GM23338 (cell line): ENCODE data around the gene LY86.

Experiments
- CREB1 ChIP-seq: fragments of 250-450 bp; sonication (Bioruptor Pico); IDR thresholded peaks from 2 replicates; pipeline ENCODE4 v1.5.0; 2020; ENCODE audit warnings: low read depth, mild to moderate bottlenecking, moderate library complexity
- EZH2 ChIP-seq: fragments of 200-600 bp; sonication (generic); IDR thresholded peaks from one replicate; pipeline ENCODE4 v1.8.0; 2017; ENCODE audit warnings: antibody characterized with exemption, mild to moderate bottlenecking, low read depth; ENCODE audit not compliant: unreplicated experiment
- EZH2phosphoT487 ChIP-seq: fragments of 200-600 bp; sonication (generic); IDR thresholded peaks from one replicate; pipeline ENCODE4 v1.8.1; 2018; ENCODE audit warnings: antibody characterized with exemption; ENCODE audit not compliant: unreplicated experiment
- JUNB ChIP-seq: IDR thresholded peaks from one replicate; pipeline ENCODE4 v1.6.1; 2016; ENCODE audit warnings: antibody characterized with exemption; ENCODE audit not compliant: unreplicated experiment
- NANOG ChIP-seq: IDR thresholded peaks from 2 replicates; pipeline ENCODE4 v1.6.1; 2016; ENCODE audit warnings: antibody characterized with exemption, borderline replicate concordance
- POLR2AphosphoS5 ChIP-seq: IDR thresholded peaks from 2 replicates; pipeline ENCODE4 v1.6.1; 2016; ENCODE audit warnings: antibody characterized with exemption, low read depth
- STAT1 ChIP-seq: IDR thresholded peaks from one replicate; pipeline ENCODE4 v1.6.1; 2016; ENCODE audit warnings: antibody characterized with exemption; ENCODE audit not compliant: unreplicated experiment
- ZNF114 ChIP-seq: fragments of 250-450 bp; sonication (Bioruptor Pico); IDR thresholded peaks from 2 replicates; pipeline ENCODE4 v1.5.0; 2020; ENCODE audit warnings: mild to moderate bottlenecking, moderate library complexity
- ZNF331 ChIP-seq: fragments of 250-450 bp; sonication (Bioruptor Pico); IDR thresholded peaks from 2 replicates; pipeline ENCODE4 v1.5.0; 2020; ENCODE audit warnings: low read depth, mild to moderate bottlenecking, moderate library complexity
- TF ChIP-seq, protein P1 (sequence below), 2 experiments: fragments of 200-600 bp in 1 of 2; sonication (generic) in 1 of 2; conservative IDR thresholded peaks; 2 replicates each; pipeline versions ENCODE4 v1.5.1 to v1.6.1; 2016 to 2017; ENCODE audit warnings: antibody characterized with exemption in 2 of 2, low read depth in 2 of 2, mild to moderate bottlenecking in 2 of 2, moderate library complexity in 1 of 2
- TF ChIP-seq, protein P2 (sequence below): IDR thresholded peaks from one replicate; pipeline ENCODE4 v1.6.1; 2018; ENCODE audit warnings: antibody characterized with exemption; ENCODE audit not compliant: unreplicated experiment
- TF ChIP-seq, protein P3 (sequence below): IDR thresholded peaks from 2 replicates; pipeline ENCODE4 v1.6.1; 2016; ENCODE audit warnings: antibody characterized with exemption
- TF ChIP-seq, protein P4 (sequence below): fragments of 250-450 bp; sonication (Bioruptor Pico); IDR thresholded peaks from 2 replicates; pipeline ENCODE4 v1.5.0; 2020; ENCODE audit warnings: mild to moderate bottlenecking, moderate library complexity

DNA sequence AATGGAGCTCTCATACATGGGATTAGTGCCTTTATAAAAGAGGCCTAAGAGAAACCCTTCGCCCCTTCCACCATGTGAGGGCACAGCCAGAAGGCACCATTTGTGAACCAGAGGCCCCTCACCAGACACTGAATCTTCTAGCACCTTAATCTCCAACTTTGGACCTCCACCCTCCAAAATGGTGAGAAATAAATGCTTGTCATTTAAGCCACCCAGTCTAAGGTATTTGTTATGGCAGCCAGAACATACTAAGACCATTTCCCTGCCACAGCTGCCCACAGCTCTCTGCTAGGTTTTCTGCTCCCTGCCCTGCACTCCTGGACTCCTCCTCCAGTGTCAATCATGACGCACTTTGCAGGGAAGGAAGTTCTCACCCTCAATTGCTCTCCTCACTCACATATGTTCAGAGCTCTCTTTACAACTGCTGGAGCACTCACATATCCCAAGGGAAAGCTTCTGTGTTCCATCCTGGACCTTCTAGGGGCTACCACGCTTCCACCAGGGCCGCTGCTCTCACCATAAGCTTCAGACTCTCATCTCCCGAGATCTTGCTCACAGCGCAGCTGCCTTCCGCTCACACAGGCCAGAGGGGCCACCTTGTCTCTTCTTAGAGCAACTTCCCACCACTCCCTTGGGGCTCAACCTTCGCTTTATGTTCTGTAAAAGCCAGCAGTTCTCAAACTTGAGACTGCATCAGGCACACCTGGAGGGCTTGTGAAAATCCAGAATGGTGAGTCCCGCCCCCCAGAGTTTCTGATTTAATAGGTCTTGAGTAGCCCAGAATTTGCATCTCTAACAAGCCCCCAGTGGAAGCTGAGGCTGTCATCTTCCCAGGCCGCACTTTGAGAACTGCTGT, 1.6 kb upstream of the LY86 start:
- TF ChIP-seq, protein P1, sequence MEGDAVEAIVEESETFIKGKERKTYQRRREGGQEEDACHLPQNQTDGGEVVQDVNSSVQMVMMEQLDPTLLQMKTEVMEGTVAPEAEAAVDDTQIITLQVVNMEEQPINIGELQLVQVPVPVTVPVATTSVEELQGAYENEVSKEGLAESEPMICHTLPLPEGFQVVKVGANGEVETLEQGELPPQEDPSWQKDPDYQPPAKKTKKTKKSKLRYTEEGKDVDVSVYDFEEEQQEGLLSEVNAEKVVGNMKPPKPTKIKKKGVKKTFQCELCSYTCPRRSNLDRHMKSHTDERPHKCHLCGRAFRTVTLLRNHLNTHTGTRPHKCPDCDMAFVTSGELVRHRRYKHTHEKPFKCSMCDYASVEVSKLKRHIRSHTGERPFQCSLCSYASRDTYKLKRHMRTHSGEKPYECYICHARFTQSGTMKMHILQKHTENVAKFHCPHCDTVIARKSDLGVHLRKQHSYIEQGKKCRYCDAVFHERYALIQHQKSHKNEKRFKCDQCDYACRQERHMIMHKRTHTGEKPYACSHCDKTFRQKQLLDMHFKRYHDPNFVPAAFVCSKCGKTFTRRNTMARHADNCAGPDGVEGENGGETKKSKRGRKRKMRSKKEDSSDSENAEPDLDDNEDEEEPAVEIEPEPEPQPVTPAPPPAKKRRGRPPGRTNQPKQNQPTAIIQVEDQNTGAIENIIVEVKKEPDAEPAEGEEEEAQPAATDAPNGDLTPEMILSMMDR (conservative IDR thresholded peaks at IDR 0.05; ENCODE audit: low read depth in 2 of 2): no peak
- no peak for TF ChIP-seq EZH2
- TF ChIP-seq POLR2AphosphoS5: no peak
- no peak for TF ChIP-seq CREB1 (CRISPR knock-in tag)
- TF ChIP-seq STAT1: no peak
- no peak for TF ChIP-seq EZH2phosphoT487
- TF ChIP-seq, protein P2, sequence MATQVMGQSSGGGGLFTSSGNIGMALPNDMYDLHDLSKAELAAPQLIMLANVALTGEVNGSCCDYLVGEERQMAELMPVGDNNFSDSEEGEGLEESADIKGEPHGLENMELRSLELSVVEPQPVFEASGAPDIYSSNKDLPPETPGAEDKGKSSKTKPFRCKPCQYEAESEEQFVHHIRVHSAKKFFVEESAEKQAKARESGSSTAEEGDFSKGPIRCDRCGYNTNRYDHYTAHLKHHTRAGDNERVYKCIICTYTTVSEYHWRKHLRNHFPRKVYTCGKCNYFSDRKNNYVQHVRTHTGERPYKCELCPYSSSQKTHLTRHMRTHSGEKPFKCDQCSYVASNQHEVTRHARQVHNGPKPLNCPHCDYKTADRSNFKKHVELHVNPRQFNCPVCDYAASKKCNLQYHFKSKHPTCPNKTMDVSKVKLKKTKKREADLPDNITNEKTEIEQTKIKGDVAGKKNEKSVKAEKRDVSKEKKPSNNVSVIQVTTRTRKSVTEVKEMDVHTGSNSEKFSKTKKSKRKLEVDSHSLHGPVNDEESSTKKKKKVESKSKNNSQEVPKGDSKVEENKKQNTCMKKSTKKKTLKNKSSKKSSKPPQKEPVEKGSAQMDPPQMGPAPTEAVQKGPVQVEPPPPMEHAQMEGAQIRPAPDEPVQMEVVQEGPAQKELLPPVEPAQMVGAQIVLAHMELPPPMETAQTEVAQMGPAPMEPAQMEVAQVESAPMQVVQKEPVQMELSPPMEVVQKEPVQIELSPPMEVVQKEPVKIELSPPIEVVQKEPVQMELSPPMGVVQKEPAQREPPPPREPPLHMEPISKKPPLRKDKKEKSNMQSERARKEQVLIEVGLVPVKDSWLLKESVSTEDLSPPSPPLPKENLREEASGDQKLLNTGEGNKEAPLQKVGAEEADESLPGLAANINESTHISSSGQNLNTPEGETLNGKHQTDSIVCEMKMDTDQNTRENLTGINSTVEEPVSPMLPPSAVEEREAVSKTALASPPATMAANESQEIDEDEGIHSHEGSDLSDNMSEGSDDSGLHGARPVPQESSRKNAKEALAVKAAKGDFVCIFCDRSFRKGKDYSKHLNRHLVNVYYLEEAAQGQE: no peak
- TF ChIP-seq NANOG: no peak
- TF ChIP-seq JUNB: no peak
- TF ChIP-seq, protein P3, sequence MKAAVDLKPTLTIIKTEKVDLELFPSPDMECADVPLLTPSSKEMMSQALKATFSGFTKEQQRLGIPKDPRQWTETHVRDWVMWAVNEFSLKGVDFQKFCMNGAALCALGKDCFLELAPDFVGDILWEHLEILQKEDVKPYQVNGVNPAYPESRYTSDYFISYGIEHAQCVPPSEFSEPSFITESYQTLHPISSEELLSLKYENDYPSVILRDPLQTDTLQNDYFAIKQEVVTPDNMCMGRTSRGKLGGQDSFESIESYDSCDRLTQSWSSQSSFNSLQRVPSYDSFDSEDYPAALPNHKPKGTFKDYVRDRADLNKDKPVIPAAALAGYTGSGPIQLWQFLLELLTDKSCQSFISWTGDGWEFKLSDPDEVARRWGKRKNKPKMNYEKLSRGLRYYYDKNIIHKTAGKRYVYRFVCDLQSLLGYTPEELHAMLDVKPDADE: no peak
- TF ChIP-seq ZNF331: no peak
- TF ChIP-seq ZNF114 (CRISPR knock-in tag): no peak
- TF ChIP-seq, protein P4, sequence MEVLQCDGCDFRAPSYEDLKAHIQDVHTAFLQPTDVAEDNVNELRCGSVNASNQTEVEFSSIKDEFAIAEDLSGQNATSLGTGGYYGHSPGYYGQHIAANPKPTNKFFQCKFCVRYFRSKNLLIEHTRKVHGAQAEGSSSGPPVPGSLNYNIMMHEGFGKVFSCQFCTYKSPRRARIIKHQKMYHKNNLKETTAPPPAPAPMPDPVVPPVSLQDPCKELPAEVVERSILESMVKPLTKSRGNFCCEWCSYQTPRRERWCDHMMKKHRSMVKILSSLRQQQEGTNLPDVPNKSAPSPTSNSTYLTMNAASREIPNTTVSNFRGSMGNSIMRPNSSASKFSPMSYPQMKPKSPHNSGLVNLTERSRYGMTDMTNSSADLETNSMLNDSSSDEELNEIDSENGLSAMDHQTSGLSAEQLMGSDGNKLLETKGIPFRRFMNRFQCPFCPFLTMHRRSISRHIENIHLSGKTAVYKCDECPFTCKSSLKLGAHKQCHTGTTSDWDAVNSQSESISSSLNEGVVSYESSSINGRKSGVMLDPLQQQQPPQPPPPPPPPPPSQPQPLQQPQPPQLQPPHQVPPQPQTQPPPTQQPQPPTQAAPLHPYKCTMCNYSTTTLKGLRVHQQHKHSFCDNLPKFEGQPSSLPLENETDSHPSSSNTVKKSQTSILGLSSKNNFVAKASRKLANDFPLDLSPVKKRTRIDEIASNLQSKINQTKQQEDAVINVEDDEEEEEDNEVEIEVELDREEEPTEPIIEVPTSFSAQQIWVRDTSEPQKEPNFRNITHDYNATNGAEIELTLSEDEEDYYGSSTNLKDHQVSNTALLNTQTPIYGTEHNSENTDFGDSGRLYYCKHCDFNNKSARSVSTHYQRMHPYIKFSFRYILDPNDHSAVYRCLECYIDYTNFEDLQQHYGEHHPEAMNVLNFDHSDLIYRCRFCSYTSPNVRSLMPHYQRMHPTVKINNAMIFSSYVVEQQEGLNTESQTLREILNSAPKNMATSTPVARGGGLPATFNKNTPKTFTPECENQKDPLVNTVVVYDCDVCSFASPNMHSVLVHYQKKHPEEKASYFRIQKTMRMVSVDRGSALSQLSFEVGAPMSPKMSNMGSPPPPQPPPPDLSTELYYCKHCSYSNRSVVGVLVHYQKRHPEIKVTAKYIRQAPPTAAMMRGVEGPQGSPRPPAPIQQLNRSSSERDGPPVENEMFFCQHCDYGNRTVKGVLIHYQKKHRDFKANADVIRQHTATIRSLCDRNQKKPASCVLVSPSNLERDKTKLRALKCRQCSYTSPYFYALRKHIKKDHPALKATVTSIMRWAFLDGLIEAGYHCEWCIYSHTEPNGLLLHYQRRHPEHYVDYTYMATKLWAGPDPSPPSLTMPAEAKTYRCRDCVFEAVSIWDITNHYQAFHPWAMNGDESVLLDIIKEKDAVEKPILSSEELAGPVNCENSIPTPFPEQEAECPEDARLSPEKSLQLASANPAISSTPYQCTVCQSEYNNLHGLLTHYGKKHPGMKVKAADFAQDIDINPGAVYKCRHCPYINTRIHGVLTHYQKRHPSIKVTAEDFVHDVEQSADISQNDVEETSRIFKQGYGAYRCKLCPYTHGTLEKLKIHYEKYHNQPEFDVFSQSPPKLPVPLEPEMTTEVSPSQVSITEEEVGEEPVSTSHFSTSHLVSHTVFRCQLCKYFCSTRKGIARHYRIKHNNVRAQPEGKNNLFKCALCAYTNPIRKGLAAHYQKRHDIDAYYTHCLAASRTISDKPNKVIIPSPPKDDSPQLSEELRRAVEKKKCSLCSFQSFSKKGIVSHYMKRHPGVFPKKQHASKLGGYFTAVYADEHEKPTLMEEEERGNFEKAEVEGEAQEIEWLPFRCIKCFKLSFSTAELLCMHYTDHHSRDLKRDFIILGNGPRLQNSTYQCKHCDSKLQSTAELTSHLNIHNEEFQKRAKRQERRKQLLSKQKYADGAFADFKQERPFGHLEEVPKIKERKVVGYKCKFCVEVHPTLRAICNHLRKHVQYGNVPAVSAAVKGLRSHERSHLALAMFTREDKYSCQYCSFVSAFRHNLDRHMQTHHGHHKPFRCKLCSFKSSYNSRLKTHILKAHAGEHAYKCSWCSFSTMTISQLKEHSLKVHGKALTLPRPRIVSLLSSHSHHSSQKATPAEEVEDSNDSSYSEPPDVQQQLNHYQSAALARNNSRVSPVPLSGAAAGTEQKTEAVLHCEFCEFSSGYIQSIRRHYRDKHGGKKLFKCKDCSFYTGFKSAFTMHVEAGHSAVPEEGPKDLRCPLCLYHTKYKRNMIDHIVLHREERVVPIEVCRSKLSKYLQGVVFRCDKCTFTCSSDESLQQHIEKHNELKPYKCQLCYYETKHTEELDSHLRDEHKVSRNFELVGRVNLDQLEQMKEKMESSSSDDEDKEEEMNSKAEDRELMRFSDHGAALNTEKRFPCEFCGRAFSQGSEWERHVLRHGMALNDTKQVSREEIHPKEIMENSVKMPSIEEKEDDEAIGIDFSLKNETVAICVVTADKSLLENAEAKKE (CRISPR knock-in tag): no peak
